PC-3 (cell line): ENCODE measurements around the gene IRF8. TPM values are rescaled to one million over a fixed set of nuclear protein-coding genes. Genes with fewer than 3 reads are reported as not detected.

ENCODE experiments used
- ATAC-seq: fragments of 200-7000 bp; cut with Tn5 transposase; 2 replicates; pipeline ENCODE4 v1.9.1; 2020; ENCODE audit warnings: mild to moderate bottlenecking, moderate library complexity
- BruUV-seq: library from RNA; stranded (reverse); fragments of 400-500 nt; replicated peaks from 2 replicates; lab custom pipeline; 2021; lab: Mats Ljungman, UMichigan
- CTCF ChIA-PET: fragments of 300-600 bp; sonication (Branson Sonifier 250); formaldehyde crosslinking; loops from one replicate; lab custom pipeline; 2022; ENCODE audit warnings: antibody characterized with exemption; lab: Charles Lee
- POLR2A ChIA-PET: fragments of 300-600 bp; sonication (Branson Sonifier 250); formaldehyde crosslinking; loops from one replicate; lab custom pipeline; 2022; ENCODE audit warnings: antibody characterized with exemption; ENCODE audit not compliant: unreplicated experiment; lab: Charles Lee
- DNase-seq: peaks from one replicate; pipeline ENCODE4 v3.0.0-alpha.2; 2015
- H2AFZ ChIP-seq: fragments of 300-600 bp; sonication (generic); 2 replicates; pipeline ENCODE4 v1.6.0; 2016; ENCODE audit warnings: antibody characterized with exemption, low read length
- H3F3A ChIP-seq: fragments of 300-600 bp; sonication (generic); one replicate; pipeline ENCODE4 v1.6.0; 2017; ENCODE audit warnings: antibody characterized with exemption, low read length, control low read depth, mild to moderate bottlenecking; ENCODE audit not compliant: unreplicated experiment
- H3K27ac ChIP-seq: fragments of 300-600 bp; sonication (generic); 2 replicates; pipeline ENCODE4 v1.5.1; 2016; ENCODE audit warnings: mild to moderate bottlenecking, low read length
- H3K27me3 ChIP-seq: fragments of 300-600 bp; sonication (generic); 2 replicates; pipeline ENCODE4 v1.6.1; 2016; ENCODE audit warnings: low read length, mixed read lengths
- H3K36me3 ChIP-seq: fragments of 300-600 bp; sonication (generic); 2 replicates; pipeline ENCODE4 v1.6.1; 2016; ENCODE audit warnings: low read depth, mixed run types, low read length, mixed read lengths
- H3K4me1 ChIP-seq: fragments of 300-600 bp; sonication (generic); 2 replicates; pipeline ENCODE4 v1.5.1; 2016; ENCODE audit warnings: low read length; ENCODE audit not compliant: insufficient read depth
- H3K4me2 ChIP-seq: fragments of 300-600 bp; sonication (generic); 2 replicates; pipeline ENCODE4 v1.6.0; 2016; ENCODE audit warnings: low read length
- H3K4me3 ChIP-seq: fragments of 300-600 bp; sonication (generic); 2 replicates; pipeline ENCODE4 v1.5.1; 2016; ENCODE audit warnings: mild to moderate bottlenecking, low read length, mixed read lengths
- H3K79me2 ChIP-seq: fragments of 300-600 bp; sonication (generic); 2 replicates; pipeline ENCODE4 v1.6.1; 2017; ENCODE audit warnings: low read length, mixed read lengths
- H3K9ac ChIP-seq: fragments of 300-600 bp; sonication (generic); 2 replicates; pipeline ENCODE4 v1.6.0; 2016; ENCODE audit warnings: mild to moderate bottlenecking, low read length
- H3K9me2 ChIP-seq: fragments of 300-600 bp; sonication (generic); replicated peaks from 2 replicates; pipeline ENCODE4 v1.6.1; 2016; ENCODE audit warnings: mixed run types, low read length, mixed read lengths
- H3K9me3 ChIP-seq: fragments of 300-600 bp; sonication (generic); 2 replicates; pipeline ENCODE4 v1.6.1; 2016; ENCODE audit warnings: low read length, mixed read lengths
- H4K20me1 ChIP-seq: fragments of 300-600 bp; sonication (generic); 2 replicates; pipeline ENCODE4 v1.6.1; 2016; ENCODE audit warnings: low read length, mixed read lengths
- CTCF ChIP-seq: fragments of 300-600 bp; sonication (generic); conservative IDR thresholded peaks from 2 replicates; pipeline ENCODE4 v1.5.1; 2017; ENCODE audit warnings: antibody characterized with exemption, low read depth, mild to moderate bottlenecking, low read length
- EZH2 ChIP-seq: fragments of 300-600 bp; sonication (generic); IDR thresholded peaks from one replicate; pipeline ENCODE4 v1.6.1; 2017; ENCODE audit warnings: antibody characterized with exemption, mild to moderate bottlenecking, low read length; ENCODE audit not compliant: unreplicated experiment
- EZH2phosphoT487 ChIP-seq: fragments of 300-600 bp; sonication (generic); IDR thresholded peaks from 2 replicates; pipeline ENCODE4 v1.6.1; 2018; ENCODE audit warnings: mild to moderate bottlenecking, antibody characterized with exemption, low read length, borderline replicate concordance
- intact Hi-C: fragments of 100-400 bp; cut with micrococcal nuclease; formaldehyde crosslinking; loops from 2 replicates; pipeline ENCODE4 v1.9.0; 2023
- total RNA-seq: library from RNA; depleted of rRNA; stranded (reverse); fragments of >200 nt; gene quantifications from 2 replicates; pipeline ENCODE4 v1.2.3, GENCODE V29; 2014

The IRF8 gene
- total RNA-seq, 1 experiment from 2014 or later = not detected

DNA sequence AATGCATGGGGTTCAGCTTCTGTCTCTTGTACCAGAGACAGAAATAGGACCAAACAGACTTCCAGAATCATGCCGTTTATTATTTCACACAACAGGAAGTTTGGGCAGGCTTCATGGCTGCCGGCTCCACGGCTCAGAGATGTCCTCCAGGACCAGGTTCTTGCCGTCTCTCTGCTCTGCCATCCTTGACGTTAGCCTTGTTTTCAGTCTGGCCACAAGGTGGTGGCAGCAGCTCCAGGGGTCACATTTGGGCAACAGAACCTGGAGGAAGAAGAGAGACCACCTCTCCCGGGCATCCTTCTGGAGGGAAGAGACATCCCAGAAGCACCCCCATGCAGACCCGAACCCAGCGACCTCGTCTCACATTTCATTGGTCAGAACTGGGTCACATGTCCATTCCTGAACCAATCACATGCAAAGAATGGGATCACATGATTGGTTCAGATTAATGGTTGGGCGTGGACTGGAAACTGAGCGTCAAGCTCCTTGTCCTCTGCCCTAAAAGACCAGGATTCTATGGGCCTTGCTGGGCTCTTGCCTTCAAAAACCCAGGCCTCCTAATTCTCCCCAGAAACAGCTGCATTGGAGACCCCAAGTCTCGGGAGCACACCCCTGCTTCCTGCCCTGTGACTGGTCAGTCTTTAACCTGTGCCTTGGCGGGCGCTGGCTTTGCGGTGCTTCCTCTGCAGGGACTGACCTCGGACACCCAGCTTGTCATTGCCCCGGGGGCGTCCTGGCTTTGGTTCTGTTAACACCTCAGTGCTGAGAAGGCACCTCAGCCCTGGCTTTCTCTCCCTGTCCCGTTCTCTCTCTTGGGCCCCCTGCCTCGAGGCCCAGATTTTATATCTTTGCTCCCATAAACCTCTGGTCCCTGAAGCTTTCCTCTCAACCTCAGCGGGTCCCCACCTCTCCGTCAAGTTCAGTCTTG is 63.3 kb downstream of the IRF8 start:
- no peaks in the 10 kb centered on the region for H3K4me1 ChIP-seq
- no peaks in the 10 kb centered on the region for H3K9me3 ChIP-seq
- H3K79me2 ChIP-seq = no peaks in the 10 kb centered on the region
- no peaks in the 10 kb centered on the region for H3K36me3 ChIP-seq
- intact Hi-C loops = no loop called here
- no peak overlapping the region for H3K9ac ChIP-seq
- DNase-seq (no peak), ATAC-seq (no peak)
- peaks cover 60% of the 10 kb centered on the region for H3K27me3 ChIP-seq
- no peaks in the 10 kb centered on the region for H3K9me2 ChIP-seq
- no peaks in the 10 kb centered on the region for H3F3A ChIP-seq
- POLR2A ChIA-PET = no interaction called here
- TF ChIP-seq CTCF (peak; percentile 30; the same call in 1 of the 2 replicates), EZH2 (no peak)
- H4K20me1 ChIP-seq = no peaks in the 10 kb centered on the region
- CTCF ChIA-PET = no interaction called here
- no TSS peak for BruUV-seq
- H3K27ac ChIP-seq = no peak overlapping the region
- H3K4me3 ChIP-seq = no peak overlapping the region
- no peak overlapping the region for H3K4me2 ChIP-seq
- no peak overlapping the region for H2AFZ ChIP-seq

DNA sequence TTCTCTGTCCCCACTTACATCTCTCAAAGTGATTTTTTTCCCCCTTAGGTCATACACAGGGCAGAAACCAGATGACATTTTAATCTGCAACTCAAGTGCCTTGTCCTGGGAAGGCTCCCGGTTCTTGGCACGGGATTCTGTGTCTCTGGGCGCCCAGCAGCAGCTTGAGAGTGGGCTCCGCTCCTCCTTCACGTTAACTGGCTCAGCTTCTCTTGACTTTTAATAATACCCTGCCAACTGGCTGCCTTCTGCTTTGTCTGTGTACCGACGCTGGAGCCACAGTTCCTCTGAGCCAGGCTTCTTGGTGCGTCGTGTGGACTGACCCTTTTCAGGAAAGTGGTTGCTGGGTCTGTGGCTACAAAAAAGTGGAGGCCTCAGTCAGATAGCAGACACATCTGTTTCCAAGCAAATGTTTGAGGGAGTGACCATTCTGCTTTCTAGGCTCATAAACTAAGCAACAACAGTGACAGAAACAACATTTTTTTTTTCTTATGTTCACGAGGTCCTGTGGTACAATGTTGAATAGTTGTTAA is 64.9 kb downstream of the IRF8 start:
- H2AFZ ChIP-seq = no peak overlapping the region
- H3K4me1 ChIP-seq = no peaks in the 10 kb centered on the region
- no peaks in the 10 kb centered on the region for H4K20me1 ChIP-seq
- no peak for ATAC-seq
- H3K9ac ChIP-seq = no peak overlapping the region
- peaks cover 65% of the 10 kb centered on the region for H3K27me3 ChIP-seq
- ChIA-PET CTCF (no interaction called here), POLR2A (no interaction called here)
- TF ChIP-seq EZH2phosphoT487 = no peak
- no peak overlapping the region for H3K4me3 ChIP-seq
- H3K9me3 ChIP-seq = no peaks in the 10 kb centered on the region
- no peak overlapping the region for H3K27ac ChIP-seq
- no peaks in the 10 kb centered on the region for H3K79me2 ChIP-seq
- no peaks in the 10 kb centered on the region for H3K36me3 ChIP-seq
- BruUV-seq = no TSS peak
- intact Hi-C loops = no loop called here
- no peak for DNase-seq
- H3F3A ChIP-seq = no peaks in the 10 kb centered on the region
- H3K4me2 ChIP-seq = no peak overlapping the region
- no peaks in the 10 kb centered on the region for H3K9me2 ChIP-seq

GRCh38 chr16:85965125-85965524 is 66.2 kb downstream of the IRF8 start:
- H3K9me2 ChIP-seq = no peaks in the 10 kb centered on the region
- no peaks in the 10 kb centered on the region for H3F3A ChIP-seq
- CTCF ChIA-PET = no interaction called here
- intact Hi-C loops = no loop called here
- H3K4me3 ChIP-seq = no peak overlapping the region
- H2AFZ ChIP-seq = no peak overlapping the region
- DNase-seq (no peak), ATAC-seq (no peak)
- no peak overlapping the region for H3K4me2 ChIP-seq
- no peak overlapping the region for H3K9ac ChIP-seq
- no TSS peak for BruUV-seq
- H3K79me2 ChIP-seq = no peaks in the 10 kb centered on the region
- H3K27me3 ChIP-seq = peaks cover 54% of the 10 kb centered on the region
- H4K20me1 ChIP-seq = no peaks in the 10 kb centered on the region
- no peaks in the 10 kb centered on the region for H3K9me3 ChIP-seq
- POLR2A ChIA-PET = no interaction called here
- no peak for TF ChIP-seq EZH2
- no peak for TF ChIP-seq EZH2phosphoT487
- no peak for TF ChIP-seq CTCF
- no peaks in the 10 kb centered on the region for H3K36me3 ChIP-seq
- no peaks in the 10 kb centered on the region for H3K4me1 ChIP-seq
- no peak overlapping the region for H3K27ac ChIP-seq
